HG02981 (cell line): ENCODE measurements around the gene C11orf97.
A peak's percentile ranks its signal among the peaks of the same experiment; 100 is the strongest.
"Not testable (repeated sequence)": the region's sequence is repeated elsewhere in the genome, so short reads cannot be mapped to it uniquely, and the experiment has no call there.

Experiments
- ATAC-seq: cut with Tn5 transposase; IDR thresholded peaks from one replicate; pipeline ENCODE4 v1.9.1; 2021; ENCODE audit warnings: mild to moderate bottlenecking, moderate library complexity; ENCODE audit not compliant: unreplicated experiment

C11orf97 gene

GRCh38 chr11:94511932-94512781 is at the start of gene C11orf97:
Gene C11orf97 (plus strand): TSS chr11:94512461. CDS start chr11:94512529, 68 bp downstream.
- peak; percentile 83 for ATAC-seq

- peak; percentile 88 for ATAC-seq
Observed at GRCh38 chr11:94469416-94469815, 42.8 kb upstream of the C11orf97 start.

GRCh38 chr11:94472916-94473799 is 39.1 kb upstream of the C11orf97 start:
- peak; percentile 83 for ATAC-seq

GRCh38 chr11:94477624-94478023 is 34.6 kb upstream of the C11orf97 start:
- no peak for ATAC-seq

GRCh38 chr11:94481342-94481741 is 30.9 kb upstream of the C11orf97 start:
- ATAC-seq: no peak

- no peak for ATAC-seq
Observed at GRCh38 chr11:94486068-94486467, 26.2 kb upstream of the C11orf97 start.

GRCh38 chr11:94493281-94494125 is 18.8 kb upstream of the C11orf97 start, which contains the start of the genes ANKRD49 and MRE11:
Gene ANKRD49 (plus strand): TSS chr11:94493984. CDS start chr11:94496694, 2,710 bp downstream.
Gene MRE11 (minus strand): TSS chr11:94493844. CDS start chr11:94492801, 1,043 bp downstream.
- peak; percentile 99 for ATAC-seq

- ATAC-seq: peak; percentile 60
Observed at GRCh38 chr11:94494126-94494680, 18.1 kb upstream of the C11orf97 start.

- ATAC-seq: no peak
Observed at GRCh38 chr11:94500181-94500580, 12.1 kb upstream of the C11orf97 start.

GRCh38 chr11:94501522-94501921 is 10.7 kb upstream of the C11orf97 start:
- ATAC-seq: no peak

GRCh38 chr11:94504689-94505293 is 7.5 kb upstream of the C11orf97 start:
- ATAC-seq: no peak

GRCh38 chr11:94506513-94506912 is 5.7 kb upstream of the C11orf97 start:
- ATAC-seq: not testable (repeated sequence)

- ATAC-seq: no peak
Observed at GRCh38 chr11:94507485-94507884, 4.8 kb upstream of the C11orf97 start.

- peak; percentile 57 for ATAC-seq
Observed at GRCh38 chr11:94513091-94513490, 830 bp downstream of the C11orf97 start.

- ATAC-seq: no peak
Observed at GRCh38 chr11:94515398-94515797, 3.1 kb downstream of the C11orf97 start.

GRCh38 chr11:94516725-94517124 is 4.5 kb downstream of the C11orf97 start:
- no peak for ATAC-seq

- no peak for ATAC-seq
Observed at GRCh38 chr11:94518300-94518699, 6.0 kb downstream of the C11orf97 start.

- peak; percentile 51 for ATAC-seq
Observed at GRCh38 chr11:94519478-94520084, 7.3 kb downstream of the C11orf97 start.

- ATAC-seq: peak; percentile 67
Observed at GRCh38 chr11:94521684-94522083, 9.4 kb downstream of the C11orf97 start.
